Jurkat, Clone E6-1 (cell line): ENCODE measurements around the gene IST1.

Experiments used
- DNase-seq: peaks from one replicate; pipeline ENCODE4 v3.0.0-alpha.2; 2011; ENCODE audit warnings: low read depth, low spot score
- H3K4me3 ChIP-seq: 2 replicates; pipeline ENCODE4 v1.5.1; 2011; ENCODE audit warnings: mild to moderate bottlenecking, low read length, control low read depth, moderate library complexity

IST1 gene

GRCh38 chr16:71945616-71946015 lies 50.3 kb downstream of the IST1 start:
- no peak for DNase-seq
- H3K4me3 ChIP-seq, result no peak overlapping the region

DNA sequence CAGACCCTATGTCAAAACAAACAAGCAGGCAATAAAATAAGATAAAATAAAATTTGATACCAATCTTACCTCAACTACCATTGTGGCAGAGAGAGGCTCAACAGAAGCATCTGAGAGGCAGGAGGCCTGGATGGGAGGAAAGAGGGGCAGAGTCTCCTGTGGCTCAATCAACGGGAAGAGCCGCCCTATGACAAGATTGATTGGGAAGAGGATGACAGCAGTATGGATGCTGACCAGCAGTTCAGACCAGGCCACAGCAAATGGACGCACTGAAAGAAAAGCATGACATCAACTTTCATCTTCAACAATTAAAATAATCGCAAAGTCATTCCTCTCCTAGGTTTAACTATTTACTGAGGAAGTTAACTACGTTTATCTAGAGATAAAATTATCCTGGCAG lies 57.5 kb downstream of the IST1 start:
- no peak overlapping the region for H3K4me3 ChIP-seq
- no peak for DNase-seq

- DNase-seq, result no peak
- no peak overlapping the region for H3K4me3 ChIP-seq
Observed at GRCh38 chr16:71954180-71954579, 58.8 kb downstream of the IST1 start.

GRCh38 chr16:71954699-71955195 lies 59.4 kb downstream of the IST1 start:
- no peak for DNase-seq
- H3K4me3 ChIP-seq, result no peak overlapping the region

DNA sequence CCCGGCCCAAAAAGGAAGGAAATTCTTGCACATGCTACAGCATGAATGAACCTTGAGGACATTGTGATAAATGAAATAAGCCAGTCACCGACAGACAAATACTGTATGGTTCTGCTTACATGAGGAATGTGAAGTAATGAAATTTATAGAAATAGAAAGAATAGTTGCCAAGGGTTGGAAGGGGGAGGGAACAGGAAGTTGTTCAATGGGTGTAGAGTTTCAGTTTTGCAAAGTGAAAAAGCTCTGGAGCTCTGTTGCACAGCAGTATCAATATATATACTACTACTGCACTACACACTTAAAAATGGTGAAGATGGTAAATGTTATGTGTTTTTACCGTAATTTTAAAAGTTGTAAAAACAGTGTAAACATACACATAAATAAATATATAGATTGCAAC lies 61.2 kb downstream of the IST1 start:
- H3K4me3 ChIP-seq, result no peak overlapping the region
- no peak for DNase-seq

DNA sequence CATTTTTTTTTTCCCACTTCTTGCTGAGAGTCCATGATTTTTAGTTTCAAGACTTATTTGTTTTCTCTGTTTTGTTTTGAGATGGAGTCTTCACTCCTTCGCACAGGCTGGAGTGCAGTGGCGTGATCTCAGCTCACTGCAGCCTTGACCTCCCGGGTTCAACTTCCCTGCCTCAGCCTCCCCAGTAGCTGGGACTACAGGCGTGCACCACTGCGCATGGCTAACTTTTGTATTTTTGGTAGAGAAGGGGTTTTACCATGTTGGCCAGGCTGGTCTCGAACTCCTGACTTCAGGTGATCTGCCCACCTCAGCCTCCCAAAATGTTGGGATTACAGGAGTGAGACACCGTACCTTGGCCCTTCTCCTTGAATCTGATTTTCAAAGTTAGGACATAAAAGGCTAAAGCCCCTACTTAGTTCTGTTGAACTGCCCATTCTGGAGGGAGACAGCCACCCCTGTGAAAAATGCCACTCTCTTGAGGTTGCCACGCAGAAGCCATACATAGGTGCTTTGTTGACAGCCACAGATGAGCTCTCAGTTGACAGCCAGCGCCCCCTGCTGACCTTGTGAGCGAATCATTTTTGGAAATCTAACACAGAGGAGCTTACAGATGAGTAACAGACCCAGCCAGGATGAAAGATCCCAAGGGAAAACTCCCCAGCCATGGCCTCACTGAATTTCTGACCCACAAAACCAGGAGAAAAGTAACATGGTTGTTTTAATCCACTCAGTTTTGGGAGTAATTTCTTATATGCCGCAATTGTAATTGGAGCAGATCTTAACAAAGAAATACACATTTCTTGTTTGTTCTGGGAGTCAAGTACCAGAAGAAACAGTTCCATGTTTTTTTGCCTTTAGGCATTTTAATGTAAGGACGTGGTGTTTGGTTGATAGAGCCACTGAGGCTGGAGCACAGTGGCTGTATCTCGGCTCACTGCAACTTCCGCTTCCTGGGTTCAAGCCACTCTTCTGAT lies 66.0 kb downstream of the IST1 start:
- no peak overlapping the region for H3K4me3 ChIP-seq
- DNase-seq, result peak; percentile 72

DNA sequence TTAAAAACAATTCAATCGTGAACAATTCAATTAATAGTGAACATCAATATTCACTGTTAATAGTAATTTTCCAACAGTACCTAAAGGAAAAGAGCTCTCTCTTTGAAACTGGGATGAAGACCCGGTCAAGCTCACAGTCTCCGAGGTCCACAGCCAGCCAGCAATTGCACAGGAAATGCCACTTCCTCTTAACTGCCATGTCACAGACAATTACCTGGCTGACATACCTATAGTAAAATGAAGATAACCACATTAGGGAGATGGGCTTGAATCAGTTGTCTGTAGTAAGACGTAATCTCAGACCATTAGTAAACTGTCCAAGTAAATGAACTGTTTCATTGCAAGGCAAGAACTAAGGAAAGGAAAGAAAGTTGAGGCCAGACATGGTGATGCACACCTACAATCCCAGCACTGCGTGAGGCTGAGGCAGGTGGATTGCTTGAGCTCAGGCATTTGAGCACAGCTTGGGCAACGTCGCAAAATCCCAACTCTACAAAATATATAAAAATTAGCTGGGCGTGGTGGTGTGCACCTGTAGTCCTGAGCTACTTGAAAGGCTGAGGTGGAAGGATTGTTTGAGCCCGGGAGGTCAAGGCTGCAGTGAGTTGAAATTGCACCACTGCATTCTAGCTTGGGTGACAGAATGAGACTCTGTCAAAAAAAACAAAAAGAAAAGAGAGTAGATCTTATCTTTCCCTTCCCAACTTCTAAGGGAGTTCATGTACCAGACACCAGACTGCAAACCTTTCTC lies 68.0 kb downstream of the IST1 start:
- no peak for DNase-seq
- H3K4me3 ChIP-seq, result no peak overlapping the region

- H3K4me3 ChIP-seq, result no peak overlapping the region
- DNase-seq, result no peak
Observed at GRCh38 chr16:71965223-71965622, 69.9 kb downstream of the IST1 start.

DNA sequence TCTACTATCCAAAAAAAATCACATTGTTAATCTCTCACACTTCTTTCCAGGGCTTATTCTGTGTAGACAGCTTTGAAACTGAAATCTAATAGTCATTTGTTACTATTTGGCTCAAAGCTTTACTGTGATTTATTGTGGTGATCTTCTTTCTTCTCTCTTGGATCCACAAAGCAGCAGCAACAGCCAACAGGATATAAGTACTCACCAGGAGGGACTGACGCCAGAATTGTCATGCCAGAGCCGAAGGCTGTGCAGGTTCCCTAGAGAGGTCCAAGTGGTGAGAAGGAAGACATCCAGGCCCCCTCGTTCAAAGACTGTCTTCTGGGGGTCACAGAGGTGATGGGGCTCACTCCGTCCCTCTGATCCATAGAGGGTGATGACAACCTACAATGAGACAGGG lies 71.6 kb downstream of the IST1 start:
- DNase-seq, result no peak
- no peak overlapping the region for H3K4me3 ChIP-seq

DNA sequence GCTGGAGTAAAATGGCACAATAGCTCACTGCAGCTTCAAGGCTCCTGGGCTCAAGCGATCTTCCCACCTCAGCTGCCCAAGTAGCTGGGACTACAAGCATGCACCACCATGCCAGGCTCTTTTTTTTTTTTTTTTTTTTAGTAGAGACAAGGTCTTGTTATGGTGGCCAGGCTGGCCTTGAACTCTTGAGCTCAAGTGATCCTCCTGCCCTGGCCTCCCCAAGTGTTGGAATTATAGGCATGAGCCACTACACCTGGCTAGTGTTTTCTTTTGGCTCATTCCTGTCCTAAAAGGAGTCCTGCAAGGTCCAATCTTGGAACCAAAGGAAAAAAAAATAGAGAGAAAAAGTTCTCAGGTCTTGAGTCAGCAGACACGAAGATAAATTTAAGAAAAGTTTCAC lies 74.0 kb downstream of the IST1 start:
- no peak overlapping the region for H3K4me3 ChIP-seq
- no peak for DNase-seq

GRCh38 chr16:71971571-71971970 lies 76.2 kb downstream of the IST1 start:
- no peak overlapping the region for H3K4me3 ChIP-seq
- no peak for DNase-seq

DNA sequence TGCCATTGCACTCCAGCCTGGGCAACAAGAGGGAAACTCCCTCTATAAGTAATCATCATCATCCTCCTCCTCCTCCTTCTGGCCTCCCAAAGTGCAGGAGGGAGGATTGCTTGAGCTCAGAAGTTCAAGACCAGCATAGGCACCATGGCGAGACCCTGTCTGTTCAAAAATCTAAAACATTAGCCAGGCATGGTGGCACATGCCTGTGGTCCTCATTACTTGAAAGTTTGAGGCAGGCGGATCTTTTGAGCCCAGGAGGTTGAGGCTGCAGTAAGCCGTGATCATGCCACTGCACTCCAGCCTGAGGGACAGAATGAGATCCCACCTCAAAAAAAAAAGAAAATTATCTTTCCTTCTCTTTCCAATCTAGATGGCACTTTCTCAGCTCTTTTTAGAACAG lies 77.0 kb downstream of the IST1 start:
- H3K4me3 ChIP-seq, result no peak overlapping the region
- DNase-seq, result no peak

DNA sequence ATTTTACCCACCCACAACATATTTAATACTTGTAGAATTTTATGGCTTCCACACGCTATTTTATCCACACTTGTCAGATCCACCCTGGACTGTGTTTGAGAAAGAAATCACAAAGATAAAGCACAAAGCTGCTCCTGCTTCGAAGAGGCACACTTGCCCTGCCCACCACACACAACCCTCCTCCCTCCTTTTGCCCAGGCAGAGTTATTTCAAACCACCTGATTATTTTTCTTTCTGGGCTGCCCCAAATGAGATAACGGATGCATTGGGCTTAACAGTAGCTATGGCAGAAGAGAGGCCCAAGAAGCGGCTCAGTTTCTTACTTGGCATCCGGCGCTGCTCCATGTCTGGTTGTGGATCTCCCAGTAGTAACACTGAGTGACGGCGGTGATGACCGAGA lies 77.7 kb downstream of the IST1 start:
- no peak overlapping the region for H3K4me3 ChIP-seq
- DNase-seq, result no peak

DNA sequence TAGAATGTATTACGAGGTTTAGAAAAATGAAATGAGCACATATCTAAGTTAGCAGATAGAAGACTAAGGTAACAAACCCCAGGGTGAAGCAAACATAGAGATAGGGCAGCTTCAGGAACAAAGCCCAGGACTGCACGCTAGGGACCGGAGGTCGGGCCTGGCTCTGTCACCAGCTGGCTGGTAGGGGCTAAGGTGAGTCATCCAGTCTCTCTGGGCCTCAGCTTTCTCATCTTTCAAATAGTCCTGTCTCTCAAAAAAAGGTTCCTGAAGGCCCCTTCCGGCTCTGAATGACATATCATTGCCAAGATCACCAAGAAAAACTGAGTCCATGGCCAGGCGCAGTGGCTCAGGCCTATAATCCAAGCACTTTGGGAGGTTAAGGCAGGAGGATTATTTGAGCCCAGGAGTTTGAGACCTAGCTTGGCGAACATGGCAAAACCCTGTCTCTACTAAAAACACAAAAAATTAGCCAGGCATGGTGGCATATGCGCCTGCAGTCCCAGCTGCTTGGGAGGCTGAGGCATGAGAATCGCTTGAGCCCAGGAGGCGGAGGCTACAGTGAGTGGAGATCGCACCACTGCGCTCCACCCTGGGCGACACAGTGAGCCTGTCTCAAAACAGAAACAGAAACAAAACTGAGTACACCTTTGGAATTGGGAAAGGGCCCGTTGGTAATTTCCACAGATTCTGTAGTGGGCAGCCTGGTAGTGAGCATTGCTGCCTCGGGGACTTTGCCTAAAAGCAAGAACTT lies 78.9 kb downstream of the IST1 start:
- DNase-seq, result no peak

More for the DNA sequence above, 78.9 kb downstream of the IST1 start:
- no peak overlapping the region for H3K4me3 ChIP-seq
